ENCODE results near the gene SERPINF2.
"Not testable (repeated sequence)": the region's sequence is repeated elsewhere in the genome, so short reads cannot be mapped to it uniquely, and the experiment has no call there.

Gene SERPINF2

DNA sequence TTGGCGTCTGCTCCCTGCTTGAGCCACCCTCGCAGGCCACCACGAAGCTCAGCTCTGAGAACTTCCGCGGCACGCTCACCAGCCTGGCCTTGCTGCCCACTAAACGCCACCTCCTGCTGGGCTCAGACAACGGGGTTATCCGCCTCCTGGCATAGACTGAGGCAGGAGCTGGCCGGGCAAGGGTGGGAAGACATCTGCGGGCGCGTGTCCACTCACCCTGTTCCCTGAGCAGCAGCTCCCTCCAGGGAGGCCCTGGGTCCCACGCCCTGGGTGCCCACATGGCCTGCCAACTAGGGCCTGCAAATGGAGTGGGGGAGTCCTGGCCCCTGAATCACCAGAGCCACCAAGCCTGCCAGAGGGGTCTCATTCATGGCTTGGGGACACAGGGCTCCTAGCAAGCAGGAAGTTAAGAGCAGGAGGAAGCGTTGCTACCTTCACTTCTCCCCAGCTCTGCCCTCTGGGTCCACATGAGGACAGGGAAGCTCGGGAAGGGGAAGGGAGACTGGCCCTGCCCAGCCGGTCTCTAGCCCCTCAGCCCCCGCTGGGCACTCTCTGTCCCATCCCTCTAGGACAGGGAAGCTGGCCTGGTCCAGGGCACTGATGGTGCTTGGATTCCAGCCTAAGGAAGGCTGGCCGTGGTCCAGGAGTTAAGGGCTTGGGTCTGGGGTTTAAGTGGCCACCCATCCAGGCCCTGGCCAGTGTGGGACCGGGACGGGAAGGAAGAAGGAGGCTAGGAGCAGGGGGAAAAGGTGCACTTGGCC, 5.0 kb upstream of the SERPINF2 start:
- Mint-ChIP-seq H3K27me3 (no peaks in the 10 kb centered on the region), H3K4me1 (peaks cover 20% of the 10 kb centered on the region)
- DNase-seq = no peak

DNA sequence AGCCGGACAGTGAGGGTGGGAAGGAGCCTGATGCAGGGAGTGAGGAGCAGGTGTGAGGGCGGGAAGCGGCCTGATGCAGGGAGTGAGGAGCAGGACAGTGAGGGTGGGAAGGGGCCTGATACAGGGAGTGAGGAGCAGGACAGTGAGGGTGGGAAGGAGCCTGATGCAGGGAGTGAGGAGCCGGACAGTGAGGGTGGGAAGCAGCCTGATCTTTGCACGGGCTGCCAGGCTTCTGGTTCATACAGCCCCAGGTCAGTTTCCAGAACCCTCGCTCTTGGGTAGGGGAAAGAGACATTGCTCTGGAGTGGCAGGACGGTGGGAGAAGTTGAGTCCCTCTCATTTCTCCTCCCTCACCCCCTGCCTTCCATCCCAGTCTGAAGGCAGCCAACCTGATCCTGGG, 772 bp upstream of the SERPINF2 start:
- not testable (repeated sequence) for H3K4me3 Mint-ChIP-seq, H3K9me3 Mint-ChIP-seq, DNase-seq, ATAC-seq, H3K4me1 Mint-ChIP-seq, H3K27ac Mint-ChIP-seq, H3K27me3 Mint-ChIP-seq

More for the DNA sequence above, 5.0 kb upstream of the SERPINF2 start:
- peak overlapping the region in 1 of 2 donors; percentile 20 for H3K27ac Mint-ChIP-seq
- H3K9me3 Mint-ChIP-seq = no peaks in the 10 kb centered on the region
- ATAC-seq = no peak
- H3K4me3 Mint-ChIP-seq = no peak overlapping the region

DNA sequence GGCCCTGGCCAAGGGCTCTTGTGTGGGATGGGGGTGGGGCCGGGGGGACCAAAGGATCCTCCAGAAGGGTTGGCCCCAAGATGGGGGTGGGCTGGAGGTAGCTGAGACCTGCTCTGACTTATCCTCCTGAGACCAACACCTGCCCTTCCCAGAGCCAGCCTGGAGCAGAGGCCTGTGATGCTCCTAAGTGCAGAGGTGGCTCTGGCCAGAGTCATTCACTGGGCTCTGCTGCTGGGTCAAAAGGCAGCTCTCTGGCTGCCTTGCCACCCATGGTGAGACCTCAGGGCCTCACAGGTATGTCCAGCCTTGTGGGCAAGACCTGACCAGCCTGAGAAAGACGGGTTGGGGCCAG, 393 bp downstream of the SERPINF2 start:
- H3K27me3 Mint-ChIP-seq = no peaks in the 10 kb centered on the region
- DNase-seq (no peak), ATAC-seq (no peak)
- no peak overlapping the region for H3K4me3 Mint-ChIP-seq
- H3K27ac Mint-ChIP-seq = no peak overlapping the region
- H3K4me1 Mint-ChIP-seq = no peaks in the 10 kb centered on the region
- H3K9me3 Mint-ChIP-seq = no peaks in the 10 kb centered on the region

GRCh38 chr17:1744551-1745512, 2.2 kb downstream of the SERPINF2 start:
- Mint-ChIP-seq H3K9me3 (no peaks in the 10 kb centered on the region), H3K27ac (no peak overlapping the region), H3K4me3 (no peak overlapping the region), H3K4me1 (no peaks in the 10 kb centered on the region), H3K27me3 (no peaks in the 10 kb centered on the region)
- ATAC-seq (no peak), DNase-seq (no peak)

DNA sequence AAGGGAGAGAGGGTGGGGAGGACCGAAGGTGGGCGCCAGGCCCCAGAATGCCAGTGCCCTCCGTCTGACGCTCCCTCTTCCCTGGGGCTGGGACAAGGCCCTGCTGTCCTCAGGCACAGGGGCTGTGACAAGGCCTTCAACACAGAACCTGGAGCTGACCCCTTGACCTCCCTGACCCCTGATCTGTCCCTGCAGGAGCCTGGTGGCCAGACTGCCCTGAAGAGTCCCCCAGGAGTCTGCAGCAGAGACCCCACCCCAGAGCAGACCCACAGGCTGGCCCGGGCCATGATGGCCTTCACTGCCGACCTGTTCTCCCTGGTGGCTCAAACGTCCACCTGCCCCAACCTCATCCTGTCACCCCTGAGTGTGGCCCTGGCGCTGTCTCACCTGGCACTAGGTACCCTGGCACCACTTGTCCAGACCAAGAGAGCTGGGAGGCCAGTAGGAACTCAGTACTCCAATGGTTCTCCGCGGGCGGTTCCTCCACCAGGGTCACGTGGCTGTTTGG, 2.9 kb downstream of the SERPINF2 start:
- Mint-ChIP-seq H3K9me3 (no peaks in the 10 kb centered on the region), H3K4me3 (no peak overlapping the region), H3K27ac (no peak overlapping the region), H3K27me3 (no peaks in the 10 kb centered on the region), H3K4me1 (no peaks in the 10 kb centered on the region)
- no peak for DNase-seq
- no peak for ATAC-seq

- ATAC-seq = no peak
- Mint-ChIP-seq H3K9me3 (no peaks in the 10 kb centered on the region), H3K27me3 (no peaks in the 10 kb centered on the region), H3K27ac (no peak overlapping the region), H3K4me1 (no peaks in the 10 kb centered on the region), H3K4me3 (no peak overlapping the region)
- DNase-seq = no peak
Observed at GRCh38 chr17:1746975-1747543, 4.4 kb downstream of the SERPINF2 start.

GRCh38 chr17:1750628-1751027, 8.0 kb downstream of the SERPINF2 start:
- ATAC-seq = no peak

GRCh38 chr17:1752425-1753262, 10.0 kb downstream of the SERPINF2 start:
- ATAC-seq = peak; percentile 35
- Mint-ChIP-seq H3K27me3 (no peaks in the 10 kb centered on the region), H3K9me3 (no peaks in the 10 kb centered on the region), H3K4me1 (peaks cover 8% of the 10 kb centered on the region), H3K27ac (no peak overlapping the region), H3K4me3 (no peak overlapping the region)
- DNase-seq = no peak

More at GRCh38 chr17:1750628-1751027, 8.0 kb downstream of the SERPINF2 start:
- H3K27me3 Mint-ChIP-seq = no peaks in the 10 kb centered on the region
- no peak for DNase-seq
- H3K27ac Mint-ChIP-seq = peak overlapping the region in 1 of 2 donors; percentile 65
- no peaks in the 10 kb centered on the region for H3K9me3 Mint-ChIP-seq
- no peak overlapping the region for H3K4me3 Mint-ChIP-seq
- H3K4me1 Mint-ChIP-seq = peaks cover 8% of the 10 kb centered on the region

DNA sequence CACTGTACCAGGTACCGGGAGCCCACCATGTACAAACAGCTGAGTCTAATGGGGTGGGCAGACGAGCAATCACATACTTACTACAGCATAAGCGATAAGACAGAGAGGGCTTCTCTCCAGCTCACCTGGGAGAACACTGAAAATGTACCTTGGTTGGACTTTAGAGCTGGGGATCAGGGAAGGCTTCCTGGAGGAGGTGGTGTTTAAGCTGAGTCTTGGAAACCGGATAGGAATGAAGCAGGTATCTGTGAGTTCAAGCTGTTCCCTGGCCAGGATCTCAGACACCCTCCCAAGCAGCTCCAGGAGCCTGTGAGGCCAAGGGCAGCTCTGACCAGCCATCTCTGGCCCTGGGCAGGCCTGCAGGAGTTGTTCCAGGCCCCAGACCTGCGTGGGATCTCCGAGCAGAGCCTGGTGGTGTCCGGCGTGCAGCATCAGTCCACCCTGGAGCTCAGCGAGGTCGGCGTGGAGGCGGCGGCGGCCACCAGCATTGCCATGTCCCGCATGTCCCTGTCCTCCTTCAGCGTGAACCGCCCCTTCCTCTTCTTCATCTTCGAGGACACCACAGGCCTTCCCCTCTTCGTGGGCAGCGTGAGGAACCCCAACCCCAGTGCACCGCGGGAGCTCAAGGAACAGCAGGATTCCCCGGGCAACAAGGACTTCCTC, 11.2 kb downstream of the SERPINF2 start:
- peaks cover 8% of the 10 kb centered on the region for H3K4me1 Mint-ChIP-seq
- DNase-seq (no peak), ATAC-seq (no peak)
- no peaks in the 10 kb centered on the region for H3K27me3 Mint-ChIP-seq
- no peak overlapping the region for H3K27ac Mint-ChIP-seq
- H3K9me3 Mint-ChIP-seq = no peaks in the 10 kb centered on the region
- no peak overlapping the region for H3K4me3 Mint-ChIP-seq

DNA sequence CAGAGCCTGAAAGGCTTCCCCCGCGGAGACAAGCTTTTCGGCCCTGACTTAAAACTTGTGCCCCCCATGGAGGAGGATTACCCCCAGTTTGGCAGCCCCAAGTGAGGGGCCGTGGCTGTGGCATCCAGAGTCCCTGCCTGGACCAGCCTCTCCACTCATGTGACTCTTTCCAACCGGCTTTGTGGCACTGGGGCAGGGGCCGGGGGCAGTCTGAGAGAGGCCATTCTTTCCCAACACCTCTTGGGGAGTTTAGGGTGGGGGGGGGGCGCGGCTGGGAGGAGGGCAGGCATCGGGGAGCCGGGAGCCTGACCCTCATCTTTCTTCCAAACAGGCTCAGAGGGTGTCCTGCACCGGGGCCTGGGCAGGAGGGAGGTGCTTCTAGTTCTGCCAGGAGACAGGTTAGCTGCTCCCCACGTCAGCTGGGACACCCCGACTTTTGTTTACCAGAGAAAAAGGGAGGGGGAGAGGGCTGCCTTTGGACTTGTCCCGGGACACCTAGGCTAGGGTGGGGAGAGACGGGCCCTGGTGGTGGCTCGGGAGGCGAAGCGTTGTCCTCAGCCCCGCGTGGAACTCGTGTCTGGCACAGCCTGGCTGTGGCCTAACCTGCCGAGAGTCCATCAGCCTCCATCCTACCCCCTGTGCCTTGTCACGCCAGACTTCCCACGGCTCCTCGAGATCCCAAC, 11.9 kb downstream of the SERPINF2 start:
- peaks cover 8% of the 10 kb centered on the region for H3K4me1 Mint-ChIP-seq
- no peak for DNase-seq
- no peak overlapping the region for H3K4me3 Mint-ChIP-seq
- peak overlapping the region in 1 of 2 donors; percentile 65 for H3K27ac Mint-ChIP-seq
- ATAC-seq = no peak
- no peaks in the 10 kb centered on the region for H3K27me3 Mint-ChIP-seq
- no peaks in the 10 kb centered on the region for H3K9me3 Mint-ChIP-seq

DNA sequence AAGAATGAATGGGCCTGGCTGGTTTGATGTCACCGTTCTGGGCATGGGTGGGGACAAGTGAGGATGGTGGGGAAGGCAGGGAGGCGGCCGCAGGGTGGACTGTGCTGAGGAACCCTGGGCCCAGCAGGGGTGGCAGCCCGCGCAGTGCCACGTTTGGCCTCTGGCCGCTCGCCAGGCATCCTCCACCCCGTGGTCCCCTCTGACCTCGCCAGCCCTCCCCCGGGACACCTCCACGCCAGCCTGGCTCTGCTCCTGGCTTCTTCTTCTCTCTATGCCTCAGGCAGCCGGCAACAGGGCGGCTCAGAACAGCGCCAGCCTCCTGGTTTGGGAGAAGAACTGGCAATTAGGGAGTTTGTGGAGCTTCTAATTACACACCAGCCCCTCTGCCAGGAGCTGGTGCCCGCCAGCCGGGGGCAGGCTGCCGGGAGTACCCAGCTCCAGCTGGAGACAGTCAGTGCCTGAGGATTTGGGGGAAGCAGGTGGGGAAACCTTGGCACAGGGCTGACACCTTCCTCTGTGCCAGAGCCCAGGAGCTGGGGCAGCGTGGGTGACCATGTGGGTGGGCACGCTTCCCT, 12.7 kb downstream of the SERPINF2 start:
- Mint-ChIP-seq H3K27me3 (no peaks in the 10 kb centered on the region), H3K27ac (peak overlapping the region; percentile 48 to 65), H3K9me3 (no peaks in the 10 kb centered on the region), H3K4me1 (peaks cover 8% of the 10 kb centered on the region), H3K4me3 (no peak overlapping the region)
- DNase-seq (no peak), ATAC-seq (peak; percentile 54)

DNA sequence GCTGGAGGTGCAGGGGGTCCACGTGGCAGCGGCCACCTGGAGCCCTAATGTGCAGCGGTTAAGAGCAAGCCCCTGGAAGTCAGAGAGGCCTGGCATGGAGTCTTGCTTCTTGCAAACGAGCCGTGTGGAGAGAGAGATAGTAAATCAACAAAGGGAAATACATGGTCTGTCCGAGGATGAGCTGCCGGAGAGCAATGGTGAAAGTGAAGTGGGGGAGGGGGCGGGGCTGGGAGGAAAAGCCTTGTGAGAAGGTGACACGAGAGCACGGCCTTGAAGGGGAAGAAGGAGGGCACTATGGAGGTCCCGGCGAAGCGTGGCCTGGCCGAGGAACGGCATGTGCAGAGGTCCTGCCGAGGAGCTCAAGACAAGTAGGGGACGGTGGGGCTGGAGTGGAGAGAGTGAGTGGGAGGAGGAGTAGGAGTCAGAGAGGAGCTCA, 13.2 kb downstream of the SERPINF2 start:
- Mint-ChIP-seq H3K27me3 (no peaks in the 10 kb centered on the region), H3K4me3 (no peak overlapping the region), H3K27ac (peak overlapping the region in 1 of 2 donors; percentile 48), H3K4me1 (peaks cover 8% of the 10 kb centered on the region), H3K9me3 (no peaks in the 10 kb centered on the region)
- no peak for DNase-seq
- ATAC-seq = no peak

DNA sequence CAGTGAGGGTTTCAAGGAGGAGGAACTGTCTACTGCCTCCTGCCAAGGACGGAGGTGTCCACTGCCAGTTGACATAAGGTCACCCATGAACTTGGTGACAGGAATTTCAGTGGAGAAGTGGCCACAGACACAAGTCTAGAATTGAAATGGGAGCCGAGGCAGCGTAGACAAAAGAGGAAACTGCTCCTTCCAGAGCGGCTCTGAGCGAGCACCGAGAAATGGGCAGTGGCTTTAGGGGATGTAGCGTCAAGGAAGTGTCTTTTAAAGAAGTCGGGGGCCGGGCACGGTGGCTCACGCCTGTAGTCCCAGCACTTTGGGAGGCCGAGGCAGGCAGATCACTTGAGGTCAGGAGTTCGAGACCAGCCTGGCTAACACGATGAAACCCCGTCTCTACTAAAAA, 16.1 kb downstream of the SERPINF2 start:
- Mint-ChIP-seq H3K27ac (peak overlapping the region; percentile 16 to 75), H3K4me3 (no peak overlapping the region), H3K4me1 (peaks cover 25% of the 10 kb centered on the region), H3K27me3 (no peaks in the 10 kb centered on the region), H3K9me3 (no peaks in the 10 kb centered on the region)
- DNase-seq (no peak), ATAC-seq (no peak)

DNA sequence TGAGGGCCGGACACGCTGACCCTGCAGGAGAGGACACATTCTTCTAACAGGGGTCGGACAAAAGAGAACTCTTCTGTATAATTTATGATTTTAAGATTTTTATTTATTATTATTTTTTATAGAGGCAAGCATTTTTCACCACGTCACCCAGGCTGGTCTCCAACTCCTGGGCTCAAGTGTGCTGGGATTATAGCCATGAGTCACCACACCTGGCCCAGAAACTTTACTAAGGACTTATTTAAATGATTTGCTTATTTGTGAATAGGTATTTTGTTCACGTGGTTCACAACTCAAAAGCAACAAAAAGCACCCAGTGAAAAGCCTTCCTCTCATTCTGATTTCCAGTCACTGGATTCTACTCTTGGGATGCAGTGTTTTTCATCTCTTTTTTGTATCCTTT, 16.9 kb downstream of the SERPINF2 start:
- peak overlapping the region in 1 of 2 donors; percentile 71 for H3K27ac Mint-ChIP-seq
- H3K4me1 Mint-ChIP-seq = peaks cover 32% of the 10 kb centered on the region
- DNase-seq (no peak), ATAC-seq (no peak)
- H3K4me3 Mint-ChIP-seq = no peak overlapping the region
- H3K27me3 Mint-ChIP-seq = no peaks in the 10 kb centered on the region
- H3K9me3 Mint-ChIP-seq = peaks cover 0 to 3% of the 10 kb centered on the region in 2 donors

All from stimulated activated naive CD8-positive, alpha-beta T cell treated with anti-CD3 and anti-CD28 coated beads, Interleukin-15, amount 100 ng/mL, for 72 hours (primary cell).